Endothelial cell of umbilical vein (primary cell): ENCODE data around the gene DEK.

Experiments used
- CTCF ChIP-seq, 2 donors: IDR thresholded peaks; 1 replicate in 1 of 2; 2 replicates in 1 of 2; pipeline ENCODE4 v1.5.1; 2011; ENCODE audit warnings: low read length in 2 of 2, mild to moderate bottlenecking in 2 of 2, moderate library complexity in 2 of 2, control low read depth in 1 of 2, inconsistent platforms in 1 of 2, low read depth in 1 of 2; ENCODE audit not compliant: insufficient read depth in 1 of 2; ENCODE audit errors: extremely low read depth in 1 of 2
- EZH2 ChIP-seq: IDR thresholded peaks from 2 replicates; pipeline ENCODE4 v1.6.1; 2012; ENCODE audit warnings: borderline replicate concordance, low read depth, mild to moderate bottlenecking, moderate library complexity, low read length, inconsistent platforms; ENCODE audit not compliant: severe bottlenecking
- FOS ChIP-seq: IDR thresholded peaks from 2 replicates; pipeline ENCODE4 v1.6.1; 2011; ENCODE audit warnings: mild to moderate bottlenecking, low read length, moderate library complexity, borderline replicate concordance; ENCODE audit not compliant: insufficient read depth
- POLR2A ChIP-seq: IDR thresholded peaks from 2 replicates; pipeline ENCODE4 v1.6.1; 2012; ENCODE audit warnings: low read depth, mild to moderate bottlenecking, control low read depth, low read length

GRCh38 chr6:18183766-18184165 lies 80.6 kb downstream of the DEK start:
- TF ChIP-seq CTCF (IDR thresholded peaks at IDR 0.05; ENCODE audit: extremely low read depth in 1 of 2, insufficient read depth in 1 of 2, low read depth in 1 of 2, low read length in 2 of 2) = no peak
- TF ChIP-seq FOS = no peak
- TF ChIP-seq POLR2A = no peak
- no peak for TF ChIP-seq EZH2
